ENCODE measurements around the gene SLC4A9. TPM values are rescaled to one million over a fixed set of nuclear protein-coding genes. Genes with fewer than 3 reads are reported as not detected.
A peak's percentile ranks its signal among the peaks of the same experiment; 100 is the strongest.

Gene SLC4A9
- total RNA-seq, 1 experiment from 2014 or later, result 0.37 TPM

DNA sequence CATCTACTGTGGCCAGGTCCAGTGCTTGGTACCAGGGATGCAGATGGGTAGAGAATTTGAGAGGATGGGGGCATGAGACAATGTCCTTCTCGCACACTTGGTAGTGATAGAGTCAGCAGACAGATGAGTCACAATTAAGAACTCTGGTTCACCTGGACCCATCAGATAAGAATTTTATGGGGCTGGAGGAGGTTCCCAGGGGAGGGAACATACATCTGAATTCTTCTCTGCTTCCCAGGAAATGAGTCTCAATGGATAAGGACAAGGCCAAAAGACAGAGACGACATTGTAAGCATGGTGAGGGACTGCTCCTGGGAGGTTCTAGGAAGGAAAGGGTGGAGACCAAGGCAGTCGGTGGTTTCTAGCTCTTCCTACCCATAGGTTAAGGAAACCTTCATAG lies 5.3 kb downstream of the SLC4A9 start:
- no peak for DNase-seq (ENCODE audit: unreplicated experiment)
- no peak overlapping the region for H3K4me3 Mint-ChIP-seq (ENCODE audit: unreplicated experiment)
- H3K4me1 Mint-ChIP-seq (ENCODE audit: insufficient read depth, unreplicated experiment), result no peaks in the 10 kb centered on the region
- no peaks in the 10 kb centered on the region for H3K9me3 Mint-ChIP-seq (ENCODE audit: unreplicated experiment)
- H3K36me3 Mint-ChIP-seq (ENCODE audit: insufficient read depth, unreplicated experiment), result no peaks in the 10 kb centered on the region
- no peaks in the 10 kb centered on the region for H3K27me3 Mint-ChIP-seq (ENCODE audit: insufficient read depth, unreplicated experiment)
- BruUV-seq (replicated peaks), result no TSS peak
- ChIA-PET CTCF (interaction anchor here (0.5 to 10.7 kb wide), 13 partner anchors 8 to 570 kb away, joined by 3 to 286 read pairs (median 5); no protein-coding TSS in a partner anchor), POLR2A (interaction anchor here (0.6 to 0.9 kb wide), 3 partner anchors 29 to 165 kb away, joined by 3 read pairs; no protein-coding TSS in a partner anchor)
- intact Hi-C loops (cut with micrococcal nuclease), result no loop called here
- TF ChIP-seq, protein P1, sequence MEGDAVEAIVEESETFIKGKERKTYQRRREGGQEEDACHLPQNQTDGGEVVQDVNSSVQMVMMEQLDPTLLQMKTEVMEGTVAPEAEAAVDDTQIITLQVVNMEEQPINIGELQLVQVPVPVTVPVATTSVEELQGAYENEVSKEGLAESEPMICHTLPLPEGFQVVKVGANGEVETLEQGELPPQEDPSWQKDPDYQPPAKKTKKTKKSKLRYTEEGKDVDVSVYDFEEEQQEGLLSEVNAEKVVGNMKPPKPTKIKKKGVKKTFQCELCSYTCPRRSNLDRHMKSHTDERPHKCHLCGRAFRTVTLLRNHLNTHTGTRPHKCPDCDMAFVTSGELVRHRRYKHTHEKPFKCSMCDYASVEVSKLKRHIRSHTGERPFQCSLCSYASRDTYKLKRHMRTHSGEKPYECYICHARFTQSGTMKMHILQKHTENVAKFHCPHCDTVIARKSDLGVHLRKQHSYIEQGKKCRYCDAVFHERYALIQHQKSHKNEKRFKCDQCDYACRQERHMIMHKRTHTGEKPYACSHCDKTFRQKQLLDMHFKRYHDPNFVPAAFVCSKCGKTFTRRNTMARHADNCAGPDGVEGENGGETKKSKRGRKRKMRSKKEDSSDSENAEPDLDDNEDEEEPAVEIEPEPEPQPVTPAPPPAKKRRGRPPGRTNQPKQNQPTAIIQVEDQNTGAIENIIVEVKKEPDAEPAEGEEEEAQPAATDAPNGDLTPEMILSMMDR (IDR thresholded peaks at IDR 0.05; ENCODE audit: unreplicated experiment), result no peak
- no peak overlapping the region for H3K27ac Mint-ChIP-seq (ENCODE audit: low read depth, unreplicated experiment)

DNA sequence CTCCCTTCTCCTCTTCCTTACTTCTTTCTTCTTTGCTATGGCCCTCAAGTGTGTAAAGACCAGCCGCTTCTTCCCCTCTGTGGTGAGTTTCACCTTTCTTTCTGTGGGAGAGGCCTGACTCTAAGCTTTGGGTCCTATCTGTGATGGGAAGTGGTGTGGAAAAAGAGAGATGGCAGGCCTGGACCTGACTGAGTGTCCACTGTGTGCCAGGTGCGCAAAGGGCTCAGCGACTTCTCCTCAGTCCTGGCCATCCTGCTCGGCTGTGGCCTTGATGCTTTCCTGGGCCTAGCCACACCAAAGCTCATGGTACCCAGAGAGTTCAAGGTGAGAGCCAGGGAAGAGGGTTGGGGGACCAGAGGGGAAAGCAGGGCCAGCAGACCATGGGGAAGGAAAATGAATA lies 5.9 kb downstream of the SLC4A9 start:
- no peak for DNase-seq (ENCODE audit: unreplicated experiment)
- CTCF ChIA-PET, result interaction anchor here (0.5 to 10.7 kb wide), 19 partner anchors 10 to 1269 kb away, joined by 3 to 286 read pairs (median 3); partner anchors contain the start of gene HBEGF
- H3K27me3 Mint-ChIP-seq (ENCODE audit: insufficient read depth, unreplicated experiment), result no peaks in the 10 kb centered on the region
- TF ChIP-seq, protein P1 (IDR thresholded peaks at IDR 0.05; ENCODE audit: unreplicated experiment), result no peak
- H3K36me3 Mint-ChIP-seq (ENCODE audit: insufficient read depth, unreplicated experiment), result no peaks in the 10 kb centered on the region
- H3K4me1 Mint-ChIP-seq (ENCODE audit: insufficient read depth, unreplicated experiment), result no peaks in the 10 kb centered on the region
- H3K27ac Mint-ChIP-seq (ENCODE audit: low read depth, unreplicated experiment), result no peak overlapping the region
- no peak overlapping the region for H3K4me3 Mint-ChIP-seq (ENCODE audit: unreplicated experiment)
- POLR2A ChIA-PET, result interaction anchor here (0.6 to 1.4 kb wide), 7 partner anchors 10 to 325 kb away, joined by 3 to 4 read pairs (median 3); partner anchors contain the start of genes HARS1 and HARS2
- intact Hi-C loops (cut with micrococcal nuclease), result no loop called here
- BruUV-seq (replicated peaks), result no TSS peak
- no peaks in the 10 kb centered on the region for H3K9me3 Mint-ChIP-seq (ENCODE audit: unreplicated experiment)

DNA sequence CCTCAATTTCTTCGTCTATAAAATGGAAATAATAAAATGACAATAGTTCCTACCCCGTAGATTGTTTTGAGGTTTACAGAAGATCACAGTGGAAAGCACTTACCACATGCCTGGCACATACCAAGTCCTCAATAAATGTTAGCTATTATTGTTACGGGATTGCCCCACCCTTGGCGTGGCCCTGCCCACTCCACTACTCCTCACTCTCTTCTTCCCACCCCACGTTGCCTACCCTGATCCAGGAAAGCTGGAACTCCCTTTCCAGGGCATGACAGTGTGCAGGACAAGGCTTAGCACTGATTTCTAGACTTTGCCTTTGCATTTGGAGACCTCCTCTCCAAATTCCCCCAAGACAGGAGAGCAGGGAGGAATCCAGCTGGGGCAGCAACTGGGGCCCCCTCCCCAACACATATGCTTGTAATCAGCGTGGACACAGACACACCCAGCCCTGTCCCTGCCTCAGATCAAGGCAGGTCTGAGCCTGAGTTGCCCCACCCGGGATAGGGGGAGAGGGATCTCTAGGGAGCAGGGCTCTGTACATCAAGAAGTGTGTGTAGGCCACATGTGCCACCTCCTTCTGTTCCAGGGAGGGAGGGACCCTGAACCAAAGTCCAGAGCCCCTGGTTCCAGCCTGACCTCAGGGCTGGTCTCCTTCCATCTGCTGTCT lies 6.7 kb downstream of the SLC4A9 start:
- intact Hi-C loops (cut with micrococcal nuclease), result no loop called here
- no peak for DNase-seq (ENCODE audit: unreplicated experiment)
- Mint-ChIP-seq H3K27ac (ENCODE audit: low read depth, unreplicated experiment) (no peak overlapping the region), H3K36me3 (ENCODE audit: insufficient read depth, unreplicated experiment) (no peaks in the 10 kb centered on the region), H3K4me1 (ENCODE audit: insufficient read depth, unreplicated experiment) (no peaks in the 10 kb centered on the region), H3K27me3 (ENCODE audit: insufficient read depth, unreplicated experiment) (no peaks in the 10 kb centered on the region), H3K4me3 (ENCODE audit: unreplicated experiment) (no peak overlapping the region), H3K9me3 (ENCODE audit: unreplicated experiment) (no peaks in the 10 kb centered on the region)
- TF ChIP-seq, protein P1 (IDR thresholded peaks at IDR 0.05; ENCODE audit: unreplicated experiment), result no peak
- ChIA-PET CTCF (interaction anchor here (0.5 to 10.7 kb wide), 16 partner anchors 8 to 354 kb away, joined by 3 to 286 read pairs (median 5); partner anchors contain the start of gene HBEGF), POLR2A (interaction anchor here (0.8 to 1.4 kb wide), 6 partner anchors 9 to 324 kb away, joined by 3 to 4 read pairs (median 3); partner anchors contain the start of genes EIF4EBP3, HARS1 and HARS2)
- BruUV-seq (replicated peaks), result no TSS peak

DNA sequence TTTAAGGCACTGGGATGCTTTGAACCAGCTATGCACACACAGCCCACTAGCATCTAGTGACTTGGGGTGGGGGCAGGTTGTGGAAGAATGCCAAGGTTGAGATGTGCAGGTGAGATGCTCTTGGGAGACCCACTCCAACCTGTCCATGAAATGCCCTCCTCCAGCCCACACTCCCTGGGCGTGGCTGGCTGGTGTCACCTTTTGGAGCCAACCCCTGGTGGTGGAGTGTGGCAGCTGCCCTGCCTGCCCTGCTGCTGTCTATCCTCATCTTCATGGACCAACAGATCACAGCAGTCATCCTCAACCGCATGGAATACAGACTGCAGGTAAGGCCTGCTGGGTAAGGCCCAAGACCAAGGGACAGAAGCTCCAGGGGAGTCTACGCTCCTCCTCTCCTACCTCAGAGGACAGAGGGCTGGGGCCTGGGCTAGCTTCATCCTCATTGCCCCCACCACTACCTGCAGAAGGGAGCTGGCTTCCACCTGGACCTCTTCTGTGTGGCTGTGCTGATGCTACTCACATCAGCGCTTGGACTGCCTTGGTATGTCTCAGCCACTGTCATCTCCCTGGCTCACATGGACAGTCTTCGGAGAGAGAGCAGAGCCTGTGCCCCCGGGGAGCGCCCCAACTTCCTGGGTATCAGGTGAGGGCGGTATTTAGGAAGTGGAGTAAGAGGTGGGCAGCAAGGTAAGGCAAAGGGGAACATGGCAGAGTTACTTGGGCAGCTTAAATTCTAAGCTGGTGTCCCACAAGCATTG lies 7.4 kb downstream of the SLC4A9 start:
- TF ChIP-seq, protein P1 (IDR thresholded peaks at IDR 0.05; ENCODE audit: unreplicated experiment), result peak; percentile 27

More for the DNA sequence above, 7.4 kb downstream of the SLC4A9 start:
- no peaks in the 10 kb centered on the region for H3K27me3 Mint-ChIP-seq (ENCODE audit: insufficient read depth, unreplicated experiment)
- POLR2A ChIA-PET, result interaction anchor here (0.8 to 1.2 kb wide), 3 partner anchors 10 to 263 kb away, joined by 3 read pairs; partner anchors contain the start of gene EIF4EBP3
- no peak overlapping the region for H3K27ac Mint-ChIP-seq (ENCODE audit: low read depth, unreplicated experiment)
- CTCF ChIA-PET, result interaction anchor here (0.5 to 10.7 kb wide), 9 partner anchors 9 to 292 kb away, joined by 3 to 286 read pairs (median 8); partner anchors contain the start of gene HBEGF
- no peaks in the 10 kb centered on the region for H3K4me1 Mint-ChIP-seq (ENCODE audit: insufficient read depth, unreplicated experiment)
- no peaks in the 10 kb centered on the region for H3K9me3 Mint-ChIP-seq (ENCODE audit: unreplicated experiment)
- DNase-seq (ENCODE audit: unreplicated experiment), result no peak
- intact Hi-C loops (cut with micrococcal nuclease), result no loop called here
- H3K4me3 Mint-ChIP-seq (ENCODE audit: unreplicated experiment), result no peak overlapping the region
- no peaks in the 10 kb centered on the region for H3K36me3 Mint-ChIP-seq (ENCODE audit: insufficient read depth, unreplicated experiment)
- BruUV-seq (replicated peaks), result no TSS peak

Data from MCF 10A (cell line).